ENCODE data around the gene MYO18A. TPM values are rescaled to one million over a fixed set of nuclear protein-coding genes. Genes with fewer than 3 reads are reported as not detected.

MYO18A gene
- total RNA-seq, 1 donor from 2014 or later, result 465 TPM

DNA sequence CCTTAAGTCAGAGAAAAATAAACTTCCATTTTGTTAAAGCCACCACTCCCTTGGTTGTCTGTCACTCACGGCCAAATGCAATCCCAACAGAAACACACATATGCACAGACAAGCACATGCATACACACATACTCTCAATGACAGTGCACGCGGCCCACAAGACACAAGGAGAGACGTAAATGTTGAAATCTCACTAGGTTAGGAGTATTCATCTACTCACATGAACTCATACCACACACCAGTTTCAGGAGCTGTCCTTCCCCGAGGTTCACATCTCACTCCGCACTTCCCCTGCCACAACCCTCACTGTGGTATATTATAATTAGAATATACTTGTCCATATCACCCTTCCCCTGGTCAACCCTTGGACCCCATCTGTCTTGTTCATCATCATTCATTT, 36.0 kb upstream of the MYO18A start:
- peaks cover 4% of the 10 kb centered on the region for H3K9me3 Mint-ChIP-seq (ENCODE audit: unreplicated experiment)
- no peak overlapping the region for H3K4me3 Mint-ChIP-seq (ENCODE audit: unreplicated experiment)
- no peak overlapping the region for H3K27ac Mint-ChIP-seq (ENCODE audit: unreplicated experiment)
- DNase-seq, result no peak
- peaks cover 3% of the 10 kb centered on the region for H3K4me1 Mint-ChIP-seq (ENCODE audit: low read depth, unreplicated experiment)
- TF ChIP-seq, protein P1, sequence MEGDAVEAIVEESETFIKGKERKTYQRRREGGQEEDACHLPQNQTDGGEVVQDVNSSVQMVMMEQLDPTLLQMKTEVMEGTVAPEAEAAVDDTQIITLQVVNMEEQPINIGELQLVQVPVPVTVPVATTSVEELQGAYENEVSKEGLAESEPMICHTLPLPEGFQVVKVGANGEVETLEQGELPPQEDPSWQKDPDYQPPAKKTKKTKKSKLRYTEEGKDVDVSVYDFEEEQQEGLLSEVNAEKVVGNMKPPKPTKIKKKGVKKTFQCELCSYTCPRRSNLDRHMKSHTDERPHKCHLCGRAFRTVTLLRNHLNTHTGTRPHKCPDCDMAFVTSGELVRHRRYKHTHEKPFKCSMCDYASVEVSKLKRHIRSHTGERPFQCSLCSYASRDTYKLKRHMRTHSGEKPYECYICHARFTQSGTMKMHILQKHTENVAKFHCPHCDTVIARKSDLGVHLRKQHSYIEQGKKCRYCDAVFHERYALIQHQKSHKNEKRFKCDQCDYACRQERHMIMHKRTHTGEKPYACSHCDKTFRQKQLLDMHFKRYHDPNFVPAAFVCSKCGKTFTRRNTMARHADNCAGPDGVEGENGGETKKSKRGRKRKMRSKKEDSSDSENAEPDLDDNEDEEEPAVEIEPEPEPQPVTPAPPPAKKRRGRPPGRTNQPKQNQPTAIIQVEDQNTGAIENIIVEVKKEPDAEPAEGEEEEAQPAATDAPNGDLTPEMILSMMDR (IDR thresholded peaks at IDR 0.05; ENCODE audit: partially characterized antibody, unreplicated experiment), result no peak
- no peaks in the 10 kb centered on the region for H3K36me3 Mint-ChIP-seq (ENCODE audit: unreplicated experiment)
- H3K27me3 Mint-ChIP-seq (ENCODE audit: unreplicated experiment), result peaks cover 2% of the 10 kb centered on the region

DNA sequence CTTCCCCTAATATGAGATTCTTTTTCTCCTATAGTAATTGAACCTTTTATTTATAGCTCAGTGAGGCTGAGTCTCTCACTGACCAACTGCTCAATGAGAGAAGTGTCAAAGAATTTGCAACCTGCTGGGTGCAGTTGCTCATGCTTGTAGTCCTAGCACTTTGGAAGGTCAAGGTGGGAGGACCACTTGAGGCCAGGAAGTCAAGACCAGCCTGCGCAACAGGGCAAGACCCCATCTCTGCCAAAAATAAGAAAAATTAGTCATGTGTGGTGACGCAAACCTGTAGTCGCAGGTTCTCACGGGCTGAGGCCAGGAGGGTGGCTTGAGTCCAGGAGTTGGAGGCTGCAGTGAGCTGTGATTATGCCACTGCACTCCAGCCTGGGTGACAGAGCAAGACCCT, 35.5 kb upstream of the MYO18A start:
- TF ChIP-seq, protein P1 (IDR thresholded peaks at IDR 0.05; ENCODE audit: partially characterized antibody, unreplicated experiment), result no peak
- H3K36me3 Mint-ChIP-seq (ENCODE audit: unreplicated experiment), result no peaks in the 10 kb centered on the region
- peaks cover 2% of the 10 kb centered on the region for H3K27me3 Mint-ChIP-seq (ENCODE audit: unreplicated experiment)
- peaks cover 3% of the 10 kb centered on the region for H3K4me1 Mint-ChIP-seq (ENCODE audit: low read depth, unreplicated experiment)
- DNase-seq, result no peak
- no peak overlapping the region for H3K4me3 Mint-ChIP-seq (ENCODE audit: unreplicated experiment)
- peaks cover 4% of the 10 kb centered on the region for H3K9me3 Mint-ChIP-seq (ENCODE audit: unreplicated experiment)
- H3K27ac Mint-ChIP-seq (ENCODE audit: unreplicated experiment), result no peak overlapping the region

DNA sequence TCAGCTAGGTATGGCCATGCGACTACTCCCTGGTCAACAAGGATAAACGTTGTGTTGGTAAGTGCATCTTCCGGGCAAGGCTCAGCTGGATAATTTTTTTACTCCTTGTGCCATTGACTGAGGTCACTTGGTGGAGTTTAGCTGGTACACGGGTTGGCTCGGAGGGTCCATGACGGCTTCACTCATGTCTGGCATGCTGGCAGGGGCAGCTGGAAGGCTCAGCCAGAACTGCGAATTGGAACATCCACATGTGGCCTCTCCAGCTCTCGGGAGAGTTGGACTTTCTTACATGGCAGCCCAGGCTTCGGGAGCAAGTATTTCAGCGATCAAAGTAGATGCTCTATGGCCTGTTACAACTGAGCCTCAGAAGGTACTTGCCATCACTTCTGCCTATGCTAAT, 35.0 kb upstream of the MYO18A start:
- H3K9me3 Mint-ChIP-seq (ENCODE audit: unreplicated experiment), result peaks cover 4% of the 10 kb centered on the region
- DNase-seq, result no peak
- H3K4me1 Mint-ChIP-seq (ENCODE audit: low read depth, unreplicated experiment), result peaks cover 3% of the 10 kb centered on the region
- no peak overlapping the region for H3K27ac Mint-ChIP-seq (ENCODE audit: unreplicated experiment)
- TF ChIP-seq, protein P1 (IDR thresholded peaks at IDR 0.05; ENCODE audit: partially characterized antibody, unreplicated experiment), result no peak
- H3K36me3 Mint-ChIP-seq (ENCODE audit: unreplicated experiment), result no peaks in the 10 kb centered on the region
- no peak overlapping the region for H3K4me3 Mint-ChIP-seq (ENCODE audit: unreplicated experiment)
- H3K27me3 Mint-ChIP-seq (ENCODE audit: unreplicated experiment), result peaks cover 2% of the 10 kb centered on the region

DNA sequence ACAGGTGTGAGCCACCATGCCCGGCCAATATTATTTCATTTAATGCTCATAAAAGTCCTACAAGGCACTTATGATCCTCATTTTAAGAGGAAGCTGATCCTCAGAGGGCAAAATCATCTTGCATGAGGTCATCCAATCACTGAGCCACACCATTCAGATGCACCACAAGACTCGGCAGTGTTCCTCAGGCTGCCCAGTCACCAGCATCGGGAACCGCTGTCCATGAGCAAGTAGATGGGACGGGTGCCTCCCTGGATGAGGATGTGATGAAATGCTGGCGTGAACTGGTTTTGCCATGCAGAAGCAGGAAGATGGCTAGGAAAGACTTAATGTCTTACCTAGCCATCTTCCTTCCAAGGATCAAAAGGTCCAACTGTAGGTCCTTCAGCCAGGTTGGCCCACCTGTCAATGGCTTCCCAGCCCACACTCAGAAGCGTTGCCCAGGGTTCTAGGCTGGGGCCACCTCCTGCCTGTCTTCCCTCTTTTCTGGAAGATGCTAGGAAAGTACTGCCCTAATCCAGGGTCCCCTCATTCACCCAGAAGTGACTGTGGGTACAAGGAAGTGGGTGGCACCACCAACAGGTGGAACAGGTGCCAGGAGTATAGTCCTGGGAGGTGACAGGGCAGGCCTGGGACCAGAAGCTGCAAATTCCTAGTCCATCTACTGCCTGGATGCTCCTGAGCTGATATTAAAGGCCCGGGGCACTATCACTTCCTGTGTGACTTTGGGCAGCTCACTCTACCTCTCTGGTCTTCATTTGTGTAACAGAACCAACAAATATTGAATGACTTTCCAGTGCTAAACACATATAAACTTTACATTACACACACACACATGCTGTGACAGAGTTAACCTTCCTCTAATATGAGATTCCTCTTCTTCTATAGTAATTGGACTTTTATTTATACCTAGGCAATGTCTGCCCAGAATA, 34.3 kb upstream of the MYO18A start:
- no peak for DNase-seq
- TF ChIP-seq, protein P1 (IDR thresholded peaks at IDR 0.05; ENCODE audit: partially characterized antibody, unreplicated experiment), result no peak
- Mint-ChIP-seq H3K27ac (ENCODE audit: unreplicated experiment) (no peak overlapping the region), H3K4me1 (ENCODE audit: low read depth, unreplicated experiment) (peaks cover 3% of the 10 kb centered on the region), H3K9me3 (ENCODE audit: unreplicated experiment) (peaks cover 4% of the 10 kb centered on the region), H3K27me3 (ENCODE audit: unreplicated experiment) (peaks cover 2% of the 10 kb centered on the region), H3K36me3 (ENCODE audit: unreplicated experiment) (no peaks in the 10 kb centered on the region), H3K4me3 (ENCODE audit: unreplicated experiment) (no peak overlapping the region)

DNA sequence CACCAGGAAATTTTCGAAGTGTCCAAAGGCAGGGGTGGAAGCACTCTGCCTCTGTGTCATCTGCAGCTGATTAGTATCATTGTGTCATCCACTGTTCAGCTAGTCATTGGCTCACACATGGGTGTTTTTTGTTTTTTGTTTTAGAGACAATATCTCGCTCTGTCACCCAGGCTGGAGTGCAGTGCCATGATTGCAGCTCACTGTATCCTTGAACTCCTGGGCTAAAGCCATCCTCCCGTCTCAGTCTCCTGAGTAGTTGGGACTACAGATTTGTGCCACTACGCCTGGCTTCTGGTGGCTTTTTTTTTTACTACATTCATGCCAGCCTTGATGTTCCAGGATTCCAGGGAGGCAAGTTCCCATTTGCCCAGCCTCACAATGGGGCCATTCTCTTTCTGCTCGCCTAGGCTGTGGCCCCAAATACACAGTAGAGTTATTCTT, 32.5 kb upstream of the MYO18A start:
- Mint-ChIP-seq H3K27ac (ENCODE audit: unreplicated experiment) (no peak overlapping the region), H3K4me3 (ENCODE audit: unreplicated experiment) (no peak overlapping the region), H3K36me3 (ENCODE audit: unreplicated experiment) (no peaks in the 10 kb centered on the region), H3K27me3 (ENCODE audit: unreplicated experiment) (no peaks in the 10 kb centered on the region), H3K9me3 (ENCODE audit: unreplicated experiment) (peaks cover 4% of the 10 kb centered on the region), H3K4me1 (ENCODE audit: low read depth, unreplicated experiment) (no peaks in the 10 kb centered on the region)
- no peak for DNase-seq
- TF ChIP-seq, protein P1 (IDR thresholded peaks at IDR 0.05; ENCODE audit: partially characterized antibody, unreplicated experiment), result no peak

Data from glutamatergic neuron (in vitro differentiated cells).